Small intestine (tissue), 7 donors: ENCODE measurements around the gene NAA40. TPM values are rescaled to one million over a fixed set of nuclear protein-coding genes. Genes with fewer than 3 reads are reported as not detected.

ENCODE experiments used
- DNase-seq, 2 donors: peaks; one replicate each; pipeline versions ENCODE4 v3.0.0 to v3.0.0-alpha.2; 2013
- FAIRE-seq: peaks from 2 replicates; lab custom pipeline; 2012; peaks lifted over from hg19 to GRCh38; lab: Jason Lieb, UNC
- H3K27ac ChIP-seq, 3 donors: one replicate each; pipeline ENCODE4 v1.5.1; 2013; ENCODE audit warnings: low read length in 2 of 3, mild to moderate bottlenecking in 2 of 3, control low read depth in 1 of 3, inconsistent platforms in 1 of 3, low read depth in 1 of 3, moderate library complexity in 1 of 3
- H3K27me3 ChIP-seq, 3 donors: one replicate each; pipeline ENCODE4 v1.6.1; 2013; ENCODE audit warnings: low read length in 3 of 3, inconsistent platforms in 1 of 3; ENCODE audit not compliant: control insufficient read depth in 3 of 3, insufficient read depth in 3 of 3
- H3K36me3 ChIP-seq, 3 donors: one replicate each; pipeline ENCODE4 v1.6.1; 2013; ENCODE audit warnings: low read length in 3 of 3, inconsistent platforms in 1 of 3, low read depth in 1 of 3, mild to moderate bottlenecking in 1 of 3, moderate library complexity in 1 of 3; ENCODE audit not compliant: control insufficient read depth in 3 of 3, insufficient read depth in 2 of 3
- H3K4me1 ChIP-seq, 3 donors: one replicate each; pipeline ENCODE4 v1.6.1; 2013; ENCODE audit warnings: low read length in 2 of 3, inconsistent platforms in 1 of 3, low read depth in 1 of 3, mild to moderate bottlenecking in 1 of 3, moderate library complexity in 1 of 3; ENCODE audit not compliant: control insufficient read depth in 3 of 3, insufficient read depth in 2 of 3
- H3K4me3 ChIP-seq, 3 donors: one replicate each; pipeline ENCODE4 v1.5.1; 2013; ENCODE audit warnings: low read length in 3 of 3, control low read depth in 1 of 3, inconsistent platforms in 1 of 3, low read depth in 1 of 3, mild to moderate bottlenecking in 1 of 3, moderate library complexity in 1 of 3
- H3K9me3 ChIP-seq, 2 donors: one replicate each; pipeline ENCODE4 v1.6.1; 2013; ENCODE audit warnings: low read depth in 1 of 2, low read length in 1 of 2; ENCODE audit not compliant: control insufficient read depth in 2 of 2, insufficient read depth in 1 of 2
- WGBS, 3 donors: extraction: QIAGEN DNeasy Blood & Tissue Kit; methylation state at CpG; one replicate each; pipeline ENCODE4 v1.1.7; 2013; 5-methylcytosine and 5-hydroxymethylcytosine counted together
- polyA plus RNA-seq, 4 donors: library from polyadenylated mRNA; stranded (reverse) in 3 of 4; unstranded in 1 of 4; fragments of 200-250 nt in 3 of 4; fragments of 120-200 nt in 1 of 4; gene quantifications; one replicate each; pipeline versions ENCODE4 v1.2.1 to v1.2.3, GENCODE V29; 2013
- donor health status: healthy with polysubstance abuse.
- donor health status: control.
- donor health status: control.
- donor health status: Bipolar disorder and iron deficiency.
- donor health status: healthy.

The NAA40 gene
- polyA plus RNA-seq, 4 donors = 13.1 to 36.2 (median 18.3) TPM

GRCh38 chr11:63920126-63920938, 18.5 kb upstream of the NAA40 start:
- Histone ChIP-seq H3K4me1 (peaks cover 2 to 57% (median 10%) of the 10 kb centered on the region in 3 donors), H3K9me3 (peaks cover 0 to 3% of the 10 kb centered on the region in 2 donors), H3K36me3 (no peaks in the 10 kb centered on the region), H3K4me3 (peak overlapping the region in 2 of 3 donors; percentile 18 to 29), H3K27me3 (peaks cover 0 to 3% (median 0%) of the 10 kb centered on the region in 3 donors), H3K27ac (peak overlapping the region; percentile 77 to 95 (median 91))
- WGBS, 3 donors = 12 to 33% (median 21%) methylated on average over 18 to 22 of the region's 22 CpGs
- peak; percentile 94 to 98 for DNase-seq
- FAIRE-seq = no peak

GRCh38 chr11:63920939-63921417, 17.8 kb upstream of the NAA40 start:
- 45 to 73% (median 73%) methylated on average over 14 of the region's 14 CpGs for WGBS, 3 donors
- FAIRE-seq (no peak), DNase-seq (peak in 1 of 2 donors; percentile 50)
- Histone ChIP-seq H3K4me1 (peaks cover 2 to 53% (median 10%) of the 10 kb centered on the region in 3 donors), H3K4me3 (no peak overlapping the region), H3K27me3 (no peaks in the 10 kb centered on the region), H3K36me3 (no peaks in the 10 kb centered on the region), H3K27ac (peak overlapping the region in 1 of 3 donors; percentile 43), H3K9me3 (peaks cover 0 to 3% of the 10 kb centered on the region in 2 donors)

- H3K9me3 ChIP-seq = peaks cover 0 to 3% of the 10 kb centered on the region in 2 donors
- no peaks in the 10 kb centered on the region for H3K27me3 ChIP-seq
- peak; percentile 36 to 40 for DNase-seq
- no peaks in the 10 kb centered on the region for H3K36me3 ChIP-seq
- H3K27ac ChIP-seq = no peak overlapping the region
- H3K4me3 ChIP-seq = no peak overlapping the region
- peaks cover 2 to 41% (median 6%) of the 10 kb centered on the region in 3 donors for H3K4me1 ChIP-seq
- WGBS, 3 donors = 63 to 81% (median 72%) methylated on average over 2 of the region's 2 CpGs
- FAIRE-seq = no peak
Measured at GRCh38 chr11:63922673-63923192, 16.1 kb upstream of the NAA40 start.

GRCh38 chr11:63923319-63923718, 15.5 kb upstream of the NAA40 start:
- 25 to 50% (median 40%) methylated on average over 4 of the region's 4 CpGs for WGBS, 3 donors
- Histone ChIP-seq H3K36me3 (no peaks in the 10 kb centered on the region), H3K27ac (no peak overlapping the region), H3K4me1 (peaks cover 2 to 36% (median 4%) of the 10 kb centered on the region in 3 donors), H3K4me3 (no peak overlapping the region), H3K27me3 (no peaks in the 10 kb centered on the region), H3K9me3 (peaks cover 0 to 3% of the 10 kb centered on the region in 2 donors)
- DNase-seq (no peak), FAIRE-seq (no peak)

GRCh38 chr11:63929616-63930015, 9.2 kb upstream of the NAA40 start:
- H3K27me3 ChIP-seq = no peaks in the 10 kb centered on the region
- H3K4me1 ChIP-seq = no peaks in the 10 kb centered on the region
- 88 to 94% (median 89%) methylated on average over 5 of the region's 5 CpGs for WGBS, 3 donors
- no peaks in the 10 kb centered on the region for H3K9me3 ChIP-seq
- DNase-seq = no peak
- H3K27ac ChIP-seq = no peak overlapping the region
- H3K4me3 ChIP-seq = no peak overlapping the region
- no peak for FAIRE-seq
- no peaks in the 10 kb centered on the region for H3K36me3 ChIP-seq

GRCh38 chr11:63931045-63931444, 7.8 kb upstream of the NAA40 start:
- no peak for FAIRE-seq
- Histone ChIP-seq H3K36me3 (no peaks in the 10 kb centered on the region), H3K27me3 (no peaks in the 10 kb centered on the region), H3K4me1 (no peaks in the 10 kb centered on the region), H3K27ac (no peak overlapping the region), H3K4me3 (no peak overlapping the region), H3K9me3 (no peaks in the 10 kb centered on the region)
- no peak for DNase-seq
- WGBS, 3 donors = 72 to 87% (median 82%) methylated on average over 6 of the region's 6 CpGs

GRCh38 chr11:63931876-63932275, 6.9 kb upstream of the NAA40 start:
- no peaks in the 10 kb centered on the region for H3K27me3 ChIP-seq
- no peaks in the 10 kb centered on the region for H3K9me3 ChIP-seq
- H3K36me3 ChIP-seq = no peaks in the 10 kb centered on the region
- DNase-seq = no peak
- 82 to 86% (median 83%) methylated on average over 12 of the region's 12 CpGs for WGBS, 3 donors
- H3K4me3 ChIP-seq = no peak overlapping the region
- no peak for FAIRE-seq
- H3K4me1 ChIP-seq = no peaks in the 10 kb centered on the region
- H3K27ac ChIP-seq = no peak overlapping the region

- WGBS, 3 donors = 77 to 100% (median 93%) methylated on average over 1 of the region's 1 CpG
- H3K27ac ChIP-seq = peak overlapping the region in 1 of 3 donors; percentile 17
- H3K27me3 ChIP-seq = no peaks in the 10 kb centered on the region
- no peaks in the 10 kb centered on the region for H3K36me3 ChIP-seq
- FAIRE-seq (no peak), DNase-seq (no peak)
- no peak overlapping the region for H3K4me3 ChIP-seq
- no peaks in the 10 kb centered on the region for H3K9me3 ChIP-seq
- H3K4me1 ChIP-seq = peaks cover 0 to 4% (median 0%) of the 10 kb centered on the region in 3 donors
Measured at GRCh38 chr11:63933459-63933858, 5.3 kb upstream of the NAA40 start.
